Measurements from ENCODE around the gene NANOS1.

- TF ChIP-seq CTCF (IDR thresholded peaks at IDR 0.05) (peak in 1 of 6 experiments; percentile 9), POLR2A (IDR thresholded peaks at IDR 0.05) (no peak)
These were observed 1.1 kb downstream of the NANOS1 start for GRCh38 chr10:119030421-119031250.

Data from esophagus squamous epithelium (tissue), 4 donors.